ENCODE results near the gene MIAT.
"Not testable (repeated sequence)": the region's sequence is repeated elsewhere in the genome, so short reads cannot be mapped to it uniquely, and the experiment has no call there.

MIAT gene

GRCh38 chr22:26687439-26687838 lies 30.1 kb downstream of the MIAT start:
- no peak overlapping the region for H3K27ac ChIP-seq (ENCODE audit: low read length)
- H3K4me3 ChIP-seq (ENCODE audit: low read depth in 1 of 2, low read length in 2 of 2): no peak overlapping the region
- H3K36me3 ChIP-seq (ENCODE audit: control insufficient read depth in 1 of 2, insufficient read depth in 2 of 2, low read length in 2 of 2): peaks cover under 1 to 2% of the 10 kb centered on the region in 2 donors
- H3K4me1 ChIP-seq (ENCODE audit: control insufficient read depth in 1 of 2, insufficient read depth in 2 of 2, low read length in 2 of 2): peaks cover 0 to 5% of the 10 kb centered on the region in 2 donors
- no peaks in the 10 kb centered on the region for H3K27me3 ChIP-seq (ENCODE audit: low read depth, low read length)
- no peaks in the 10 kb centered on the region for H3K9me3 ChIP-seq (ENCODE audit: control insufficient read depth in 1 of 2, low read length in 2 of 2)

DNA sequence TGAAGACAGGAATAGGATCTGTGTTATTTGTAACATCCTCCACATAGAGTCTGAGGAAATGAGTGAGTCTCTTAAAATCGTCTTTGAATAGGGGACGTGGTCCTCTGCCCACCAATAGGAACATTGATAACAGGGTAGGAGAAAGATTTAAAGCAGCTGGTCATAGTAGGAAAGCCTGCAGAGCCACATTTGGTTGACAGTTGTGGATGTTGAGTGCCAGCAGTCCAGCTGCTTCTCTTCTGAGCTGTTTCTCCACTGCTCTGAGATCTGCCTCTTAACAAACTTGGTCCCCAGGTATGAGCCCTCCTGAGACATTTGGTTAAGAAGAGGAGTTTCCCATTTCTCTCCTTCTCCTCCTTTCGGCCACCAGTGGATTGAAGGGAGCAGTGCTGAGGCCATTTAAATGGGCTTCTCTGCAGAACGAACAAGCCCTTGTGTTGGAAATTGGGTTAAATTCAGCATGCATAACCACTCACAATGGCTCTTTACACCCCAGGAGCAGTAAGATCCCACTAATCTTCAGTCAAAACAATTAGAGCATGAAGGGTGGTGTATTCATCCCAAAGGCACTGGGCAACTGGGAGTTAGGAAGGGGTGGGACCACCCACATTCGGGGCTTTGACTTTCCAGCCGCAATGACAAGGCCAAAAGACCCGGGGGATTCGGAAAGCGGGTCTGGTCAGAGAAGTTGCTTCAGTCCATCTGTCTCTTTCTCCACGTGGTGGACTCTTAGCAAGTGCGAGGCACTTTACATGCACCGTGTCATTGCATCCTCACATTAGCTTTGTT lies 32.3 kb downstream of the MIAT start:
- no peak overlapping the region for H3K4me3 ChIP-seq (ENCODE audit: low read depth in 1 of 2, low read length in 2 of 2)
- no peak overlapping the region for H3K27ac ChIP-seq (ENCODE audit: low read length)
- H3K27me3 ChIP-seq (ENCODE audit: low read depth, low read length): no peaks in the 10 kb centered on the region
- peaks cover 0 to 4% of the 10 kb centered on the region in 2 donors for H3K36me3 ChIP-seq (ENCODE audit: control insufficient read depth in 1 of 2, insufficient read depth in 2 of 2, low read length in 2 of 2)
- H3K4me1 ChIP-seq (ENCODE audit: control insufficient read depth in 1 of 2, insufficient read depth in 2 of 2, low read length in 2 of 2): no peaks in the 10 kb centered on the region
- H3K9me3 ChIP-seq (ENCODE audit: control insufficient read depth in 1 of 2, low read length in 2 of 2): no peaks in the 10 kb centered on the region

DNA sequence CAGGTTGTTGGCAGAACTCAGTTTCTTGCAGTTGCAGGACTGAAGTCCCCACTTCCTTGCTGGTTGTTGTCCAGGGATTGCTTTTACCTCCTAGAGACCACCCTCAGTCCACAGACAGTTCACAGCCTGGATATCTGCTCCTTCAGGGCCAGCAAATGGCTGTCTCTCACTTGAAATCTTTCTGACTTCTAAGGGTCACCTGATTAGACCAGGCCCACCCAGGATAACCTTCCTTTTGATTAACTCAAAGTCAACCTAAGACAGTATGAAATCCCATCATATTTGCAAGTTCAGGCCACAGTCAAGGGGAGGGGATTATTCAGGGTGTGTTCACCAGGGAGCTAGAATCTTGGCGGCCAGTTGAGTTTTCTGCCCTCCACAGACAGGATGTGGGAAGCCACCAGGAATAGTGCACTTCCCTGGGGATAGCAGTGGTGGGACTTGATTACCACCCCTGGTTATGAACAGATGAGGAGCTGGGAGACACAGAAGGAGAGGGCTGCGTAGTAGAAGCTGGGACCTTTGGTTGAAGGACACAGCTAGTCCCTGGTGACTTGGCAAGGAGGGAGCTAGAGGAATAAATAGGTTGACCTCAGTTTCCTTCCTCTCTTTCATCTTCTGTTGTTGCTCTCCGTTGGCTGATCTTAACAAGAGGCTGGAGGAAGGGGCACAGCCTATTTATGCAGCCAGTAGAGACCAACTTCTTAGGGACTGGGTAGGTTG lies 33.4 kb downstream of the MIAT start:
- Histone ChIP-seq H3K27ac (ENCODE audit: low read length) (no peak overlapping the region), H3K4me3 (ENCODE audit: low read depth in 1 of 2, low read length in 2 of 2) (no peak overlapping the region), H3K9me3 (ENCODE audit: control insufficient read depth in 1 of 2, low read length in 2 of 2) (no peaks in the 10 kb centered on the region), H3K4me1 (ENCODE audit: control insufficient read depth in 1 of 2, insufficient read depth in 2 of 2, low read length in 2 of 2) (no peaks in the 10 kb centered on the region), H3K36me3 (ENCODE audit: control insufficient read depth in 1 of 2, insufficient read depth in 2 of 2, low read length in 2 of 2) (peaks cover 2 to 6% of the 10 kb centered on the region in 2 donors), H3K27me3 (ENCODE audit: low read depth, low read length) (no peaks in the 10 kb centered on the region)

GRCh38 chr22:26691377-26691716 lies 34.0 kb downstream of the MIAT start:
- H3K36me3 ChIP-seq (ENCODE audit: control insufficient read depth in 1 of 2, insufficient read depth in 2 of 2, low read length in 2 of 2): peaks cover 4 to 6% of the 10 kb centered on the region in 2 donors
- H3K27me3 ChIP-seq (ENCODE audit: low read depth, low read length): no peaks in the 10 kb centered on the region
- H3K4me1 ChIP-seq (ENCODE audit: control insufficient read depth in 1 of 2, insufficient read depth in 2 of 2, low read length in 2 of 2): no peaks in the 10 kb centered on the region
- H3K27ac ChIP-seq (ENCODE audit: low read length): no peak overlapping the region
- no peaks in the 10 kb centered on the region for H3K9me3 ChIP-seq (ENCODE audit: control insufficient read depth in 1 of 2, low read length in 2 of 2)
- no peak overlapping the region for H3K4me3 ChIP-seq (ENCODE audit: low read depth in 1 of 2, low read length in 2 of 2)

DNA sequence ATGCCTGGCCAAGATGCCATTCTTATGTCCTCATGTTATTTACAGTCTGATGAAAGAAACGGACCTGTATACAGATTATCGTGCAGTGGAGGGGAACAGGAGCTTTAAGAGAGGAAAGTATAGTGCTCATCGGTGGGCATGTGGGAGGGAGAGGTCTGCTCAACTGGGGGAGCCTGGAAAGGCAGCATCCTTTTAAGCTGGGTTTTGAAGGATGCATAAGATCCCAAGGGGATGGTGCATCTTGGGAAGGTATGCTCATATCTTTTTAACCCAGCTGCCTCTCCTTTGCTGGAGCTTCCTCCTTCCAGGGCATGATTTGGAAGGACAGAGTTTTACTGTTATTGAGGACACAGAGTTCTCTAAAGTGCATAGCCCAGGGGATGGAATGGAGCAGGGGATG lies 34.8 kb downstream of the MIAT start:
- peaks cover 4 to 6% of the 10 kb centered on the region in 2 donors for H3K36me3 ChIP-seq (ENCODE audit: control insufficient read depth in 1 of 2, insufficient read depth in 2 of 2, low read length in 2 of 2)
- no peaks in the 10 kb centered on the region for H3K27me3 ChIP-seq (ENCODE audit: low read depth, low read length)
- H3K4me3 ChIP-seq (ENCODE audit: low read depth in 1 of 2, low read length in 2 of 2): no peak overlapping the region
- no peaks in the 10 kb centered on the region for H3K4me1 ChIP-seq (ENCODE audit: control insufficient read depth in 1 of 2, insufficient read depth in 2 of 2, low read length in 2 of 2)
- no peaks in the 10 kb centered on the region for H3K9me3 ChIP-seq (ENCODE audit: control insufficient read depth in 1 of 2, low read length in 2 of 2)
- H3K27ac ChIP-seq (ENCODE audit: low read length): no peak overlapping the region

- Histone ChIP-seq H3K4me1 (ENCODE audit: control insufficient read depth in 1 of 2, insufficient read depth in 2 of 2, low read length in 2 of 2) (no peaks in the 10 kb centered on the region), H3K36me3 (ENCODE audit: control insufficient read depth in 1 of 2, insufficient read depth in 2 of 2, low read length in 2 of 2) (peaks cover 17 to 27% of the 10 kb centered on the region in 2 donors), H3K27ac (ENCODE audit: low read length) (no peak overlapping the region), H3K9me3 (ENCODE audit: control insufficient read depth in 1 of 2, low read length in 2 of 2) (no peaks in the 10 kb centered on the region), H3K27me3 (ENCODE audit: low read depth, low read length) (no peaks in the 10 kb centered on the region), H3K4me3 (ENCODE audit: low read depth in 1 of 2, low read length in 2 of 2) (no peak overlapping the region)
Observed at GRCh38 chr22:26697151-26697550, 39.8 kb downstream of the MIAT start.

GRCh38 chr22:26700462-26700861 lies 43.1 kb downstream of the MIAT start:
- no peaks in the 10 kb centered on the region for H3K9me3 ChIP-seq (ENCODE audit: control insufficient read depth in 1 of 2, low read length in 2 of 2)
- H3K27me3 ChIP-seq (ENCODE audit: low read depth, low read length): no peaks in the 10 kb centered on the region
- no peak overlapping the region for H3K4me3 ChIP-seq (ENCODE audit: low read depth in 1 of 2, low read length in 2 of 2)
- no peak overlapping the region for H3K27ac ChIP-seq (ENCODE audit: low read length)
- peaks cover 17 to 21% of the 10 kb centered on the region in 2 donors for H3K36me3 ChIP-seq (ENCODE audit: control insufficient read depth in 1 of 2, insufficient read depth in 2 of 2, low read length in 2 of 2)
- no peaks in the 10 kb centered on the region for H3K4me1 ChIP-seq (ENCODE audit: control insufficient read depth in 1 of 2, insufficient read depth in 2 of 2, low read length in 2 of 2)

DNA sequence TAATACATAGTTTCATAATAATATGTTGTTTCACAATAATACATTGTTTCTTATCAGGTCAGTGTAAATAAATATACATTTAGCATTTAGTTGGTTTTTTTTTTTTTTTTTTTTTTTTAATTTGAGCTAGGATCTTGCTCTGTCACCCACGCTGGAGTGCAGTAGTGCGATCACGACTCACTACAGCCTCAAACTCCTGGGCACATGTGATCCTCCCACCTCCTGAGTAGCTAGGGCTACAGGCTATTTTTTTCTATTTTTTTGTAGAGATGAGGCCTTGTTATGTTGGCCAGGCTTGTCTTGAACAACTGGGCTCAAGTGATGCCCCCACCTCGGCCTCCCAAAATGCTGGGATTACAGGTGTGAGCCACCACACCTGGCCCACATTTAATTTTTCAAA lies 43.5 kb downstream of the MIAT start:
- no peaks in the 10 kb centered on the region for H3K27me3 ChIP-seq (ENCODE audit: low read depth, low read length)
- H3K36me3 ChIP-seq (ENCODE audit: control insufficient read depth in 1 of 2, insufficient read depth in 2 of 2, low read length in 2 of 2): peaks cover 14 to 21% of the 10 kb centered on the region in 2 donors
- H3K4me3 ChIP-seq (ENCODE audit: low read depth in 1 of 2, low read length in 2 of 2): no peak overlapping the region
- H3K27ac ChIP-seq (ENCODE audit: low read length): no peak overlapping the region
- H3K9me3 ChIP-seq (ENCODE audit: control insufficient read depth in 1 of 2, low read length in 2 of 2): no peaks in the 10 kb centered on the region
- no peaks in the 10 kb centered on the region for H3K4me1 ChIP-seq (ENCODE audit: control insufficient read depth in 1 of 2, insufficient read depth in 2 of 2, low read length in 2 of 2)

DNA sequence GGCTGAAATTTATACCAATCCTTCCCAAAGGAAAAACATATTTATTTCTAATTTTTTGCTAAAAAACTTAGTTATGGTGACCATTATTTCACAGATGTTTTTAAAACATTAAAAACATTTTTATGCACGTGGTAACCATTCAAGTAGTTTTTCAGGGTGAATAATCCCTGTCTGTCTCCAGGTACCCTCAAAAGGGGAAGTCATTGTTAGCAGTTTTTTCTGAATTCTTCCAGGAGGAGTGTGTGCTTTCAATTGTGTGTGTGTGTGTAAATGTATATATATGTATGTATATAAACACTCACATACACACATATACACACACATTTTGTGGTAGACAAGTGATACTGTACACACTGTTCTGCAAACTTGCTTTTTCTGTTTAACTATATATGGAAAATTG lies 43.9 kb downstream of the MIAT start:
- Histone ChIP-seq H3K27ac (ENCODE audit: low read length) (no peak overlapping the region), H3K9me3 (ENCODE audit: control insufficient read depth in 1 of 2, low read length in 2 of 2) (no peaks in the 10 kb centered on the region), H3K4me1 (ENCODE audit: control insufficient read depth in 1 of 2, insufficient read depth in 2 of 2, low read length in 2 of 2) (no peaks in the 10 kb centered on the region), H3K27me3 (ENCODE audit: low read depth, low read length) (no peaks in the 10 kb centered on the region), H3K4me3 (ENCODE audit: low read depth in 1 of 2, low read length in 2 of 2) (no peak overlapping the region), H3K36me3 (ENCODE audit: control insufficient read depth in 1 of 2, insufficient read depth in 2 of 2, low read length in 2 of 2) (peaks cover 13 to 21% of the 10 kb centered on the region in 2 donors)

DNA sequence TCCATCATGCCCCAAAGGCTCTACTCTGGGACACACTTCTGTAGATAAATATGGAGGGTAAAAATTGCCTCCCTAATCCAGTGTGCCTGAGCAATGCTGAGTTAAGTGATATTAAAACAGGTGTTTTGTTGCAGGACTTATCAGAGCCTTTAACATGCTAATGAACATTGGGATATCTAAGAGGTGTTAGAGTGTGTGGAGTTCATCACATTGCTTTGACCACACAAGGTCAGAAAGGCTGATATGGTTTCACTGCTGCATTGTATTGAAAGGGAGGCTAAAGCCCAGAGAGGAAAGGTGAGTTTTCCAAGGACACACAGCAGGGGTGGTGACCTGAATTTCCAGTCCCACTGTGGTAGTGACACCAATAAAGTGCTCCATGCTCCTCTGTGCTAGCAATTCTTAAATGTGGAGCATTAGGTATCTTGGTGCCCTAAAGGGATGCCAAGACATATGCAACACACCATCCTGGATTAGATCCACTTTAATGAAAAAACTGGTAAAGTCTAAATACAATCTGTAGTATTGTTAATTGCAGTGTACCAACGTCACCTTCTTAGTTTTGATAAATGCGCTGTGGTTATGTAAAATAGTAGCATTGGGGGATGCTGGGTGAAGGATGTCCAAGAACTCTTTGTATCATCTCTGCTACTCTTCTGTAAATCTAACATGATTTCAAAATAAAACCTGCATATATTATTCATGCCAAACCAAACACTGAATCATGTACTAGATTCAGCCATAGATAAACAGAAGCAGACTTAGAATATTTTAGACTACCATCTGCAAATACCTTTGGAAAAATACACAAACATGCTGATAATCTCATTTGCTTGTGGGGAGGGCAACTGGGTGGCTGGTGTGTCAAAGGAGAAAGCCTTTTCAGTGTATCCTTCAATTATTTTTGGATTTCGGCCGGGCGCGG lies 45.8 kb downstream of the MIAT start:
- H3K36me3 ChIP-seq (ENCODE audit: control insufficient read depth in 1 of 2, insufficient read depth in 2 of 2, low read length in 2 of 2): peaks cover 12 to 19% of the 10 kb centered on the region in 2 donors
- H3K27ac ChIP-seq (ENCODE audit: low read length): no peak overlapping the region
- no peaks in the 10 kb centered on the region for H3K27me3 ChIP-seq (ENCODE audit: low read depth, low read length)
- H3K4me1 ChIP-seq (ENCODE audit: control insufficient read depth in 1 of 2, insufficient read depth in 2 of 2, low read length in 2 of 2): no peaks in the 10 kb centered on the region
- peaks cover 0 to 3% of the 10 kb centered on the region in 2 donors for H3K9me3 ChIP-seq (ENCODE audit: control insufficient read depth in 1 of 2, low read length in 2 of 2)
- no peak overlapping the region for H3K4me3 ChIP-seq (ENCODE audit: low read depth in 1 of 2, low read length in 2 of 2)

DNA sequence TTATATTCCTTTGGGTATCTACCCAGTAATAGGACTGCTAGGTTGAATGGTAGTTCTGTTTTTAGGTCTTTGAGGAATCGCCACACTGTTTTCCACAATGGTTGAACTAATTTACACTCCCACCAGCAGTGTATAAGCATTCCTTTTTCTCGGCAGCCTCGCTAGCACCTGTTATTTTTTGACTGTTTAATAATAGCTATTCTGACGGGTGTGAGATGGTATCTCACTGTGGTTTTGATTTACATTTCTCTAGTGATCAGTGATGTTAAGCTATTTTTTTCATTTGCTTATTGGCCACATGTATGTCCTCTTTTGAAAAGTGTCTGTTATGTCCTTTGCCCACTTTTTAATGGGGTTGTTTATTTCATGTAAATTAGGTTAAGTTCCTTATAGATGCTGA lies 48.0 kb downstream of the MIAT start:
- H3K4me1 ChIP-seq (ENCODE audit: control insufficient read depth in 1 of 2, insufficient read depth in 2 of 2, low read length in 2 of 2); H3K27ac ChIP-seq (ENCODE audit: low read length); H3K27me3 ChIP-seq (ENCODE audit: low read depth, low read length): not testable (repeated sequence)

More for the DNA sequence above, 48.0 kb downstream of the MIAT start:
- H3K4me3 ChIP-seq (ENCODE audit: low read depth in 1 of 2, low read length in 2 of 2); H3K36me3 ChIP-seq (ENCODE audit: control insufficient read depth in 1 of 2, insufficient read depth in 2 of 2, low read length in 2 of 2); H3K9me3 ChIP-seq (ENCODE audit: control insufficient read depth in 1 of 2, low read length in 2 of 2): not testable (repeated sequence)
